Choroid plexus epithelial cell (primary cell): ENCODE results near the gene ATG9A.

Source experiments
- DNase-seq: peaks from one replicate; pipeline ENCODE4 v3.0.0-alpha.2; 2010; ENCODE audit warnings: low read depth
- H3K4me3 ChIP-seq: 2 replicates; pipeline ENCODE4 v1.5.1; 2011; ENCODE audit warnings: low read depth, mild to moderate bottlenecking, control low read depth, low read length, moderate library complexity
- CTCF ChIP-seq: conservative IDR thresholded peaks from 2 replicates; pipeline ENCODE4 v1.5.1; 2011; ENCODE audit warnings: low read depth, mild to moderate bottlenecking, control low read depth, inconsistent platforms, low read length, moderate library complexity

Gene ATG9A

DNA sequence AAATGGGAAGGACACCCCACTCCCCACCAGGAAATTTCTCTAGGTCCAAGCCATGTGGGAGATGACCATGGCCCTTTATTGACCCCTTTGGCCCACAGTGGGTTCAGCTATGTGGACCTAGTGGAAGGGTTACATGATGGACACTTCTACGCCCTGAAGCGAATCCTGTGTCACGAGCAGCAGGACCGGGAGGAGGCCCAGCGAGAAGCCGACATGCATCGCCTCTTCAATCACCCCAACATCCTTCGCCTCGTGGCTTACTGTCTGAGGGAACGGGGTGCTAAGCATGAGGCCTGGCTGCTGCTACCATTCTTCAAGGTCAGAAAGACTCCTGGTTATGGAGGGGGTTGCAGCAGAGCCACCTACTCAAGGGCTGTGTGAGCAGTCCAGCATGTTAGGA is 17.1 kb upstream of the ATG9A start:
- TF ChIP-seq CTCF, result no peak

GRCh38 chr2:219245899-219246230 is 16.4 kb upstream of the ATG9A start:
- no peak for TF ChIP-seq CTCF
- no peak for DNase-seq
- peak overlapping the region; percentile 98 for H3K4me3 ChIP-seq

More for the DNA sequence above, 17.1 kb upstream of the ATG9A start:
- no peak for DNase-seq
- H3K4me3 ChIP-seq, result no peak overlapping the region

GRCh38 chr2:219245148-219245898 is 15.9 kb upstream of the ATG9A start, which contains the start of the genes GLB1L and STK16:
GLB1L (minus strand) TSS chr2:219245444; CDS start chr2:219243573, 1,871 bp downstream.
STK16 (plus strand) TSS chr2:219245479; CDS start chr2:219246000, 521 bp downstream.
- peak; percentile 95 for DNase-seq
- TF ChIP-seq CTCF, result no peak
- H3K4me3 ChIP-seq, result peak within 1 kb of the TSS; percentile 98

DNA sequence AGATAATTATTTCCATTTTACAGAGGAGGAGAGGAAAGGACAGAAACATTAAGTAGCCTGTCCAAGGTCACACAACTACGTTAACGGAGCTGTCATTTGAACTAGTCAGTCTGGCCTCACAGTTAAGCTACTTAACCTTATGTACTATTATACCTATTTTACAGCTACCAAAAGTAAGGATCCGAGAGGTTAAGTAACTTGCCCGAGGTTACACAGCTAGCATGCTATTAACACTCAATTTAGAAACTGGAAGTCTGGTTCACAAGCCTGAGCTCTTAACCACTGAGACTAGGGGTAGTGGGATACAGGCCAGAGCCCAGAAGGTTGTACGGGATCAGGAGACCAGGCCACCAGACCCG is 15.3 kb upstream of the ATG9A start:
- DNase-seq, result no peak
- no peak for TF ChIP-seq CTCF
- peak overlapping the region; percentile 98 for H3K4me3 ChIP-seq

- H3K4me3 ChIP-seq, result peak overlapping the region; percentile 51
- DNase-seq, result peak; percentile 50
- TF ChIP-seq CTCF, result no peak
Observed at GRCh38 chr2:219243291-219243761, 13.9 kb upstream of the ATG9A start.

DNA sequence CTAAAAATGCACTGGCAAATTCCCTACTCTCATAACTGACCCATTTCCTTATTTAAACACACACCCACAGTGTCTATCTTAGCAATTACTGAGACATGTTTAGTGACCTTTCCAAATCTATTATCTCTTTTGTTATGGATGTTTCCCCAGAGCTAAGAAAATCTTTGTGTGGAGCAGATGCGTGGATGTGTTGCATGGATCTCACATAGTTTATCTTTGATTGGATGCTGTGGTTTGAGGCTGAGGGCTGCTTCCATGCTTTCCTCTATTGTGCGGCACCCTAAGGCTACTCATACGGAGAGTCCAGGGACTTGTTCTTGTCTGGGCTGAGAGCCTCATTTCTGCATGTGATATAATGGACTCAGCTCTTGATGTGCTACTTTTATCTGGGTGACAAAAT is 4.9 kb upstream of the ATG9A start:
- DNase-seq, result no peak
- no peak overlapping the region for H3K4me3 ChIP-seq
- no peak for TF ChIP-seq CTCF

DNA sequence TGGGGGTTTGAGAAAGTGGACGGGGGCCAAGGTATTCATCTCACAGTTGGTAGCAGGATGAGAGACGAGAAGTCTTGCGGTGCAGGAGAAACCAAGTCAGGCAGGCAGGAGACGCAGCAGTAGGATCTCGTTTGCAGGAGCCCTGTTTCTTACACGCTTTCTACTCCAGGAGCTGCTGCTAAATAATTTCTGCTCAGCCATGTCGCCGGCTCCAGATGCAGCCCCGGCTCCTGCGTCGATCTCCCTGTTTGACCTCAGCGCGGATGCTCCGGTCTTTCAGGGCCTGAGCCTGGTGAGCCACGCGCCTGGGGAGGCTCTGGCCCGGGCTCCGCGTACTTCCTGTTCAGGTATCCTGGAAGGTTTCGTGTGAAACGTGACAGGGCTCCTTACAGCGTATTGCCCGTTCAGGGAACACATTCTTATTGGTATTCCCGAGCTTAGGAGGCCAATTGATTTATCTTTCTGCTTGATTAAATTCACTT is 664 bp upstream of the ATG9A start:
- no peak for TF ChIP-seq CTCF
- peak; percentile 53 for DNase-seq
- H3K4me3 ChIP-seq, result peak overlapping the region; percentile 86
